Stomach (tissue), 4 donors: ENCODE results near the gene KBTBD12.

ENCODE experiments used
- EP300 ChIP-seq: sonication (generic); formaldehyde crosslinking; IDR thresholded peaks from one replicate; pipeline ENCODE4 v1.6.1; 2017; ENCODE audit warnings: antibody characterized with exemption
- POLR2A ChIP-seq, 4 donors: fragments of 450-650 bp; IDR thresholded peaks; one replicate each; pipeline ENCODE4 v1.6.1; 2016; ENCODE audit warnings: antibody characterized with exemption in 4 of 4, control low read depth in 2 of 4, mild to moderate bottlenecking in 1 of 4, moderate library complexity in 1 of 4
- TF ChIP-seq, protein P1 (sequence below), 7 experiments: fragments of 450-650 bp in 4 of 7; fragments of 200-600 bp in 3 of 7; sonication (generic) in 3 of 7; IDR thresholded peaks; one replicate each; pipeline ENCODE4 v1.5.1; 2016 to 2019; ENCODE audit warnings: antibody characterized with exemption in 7 of 7, control low read depth in 2 of 7, mild to moderate bottlenecking in 1 of 7

DNA sequence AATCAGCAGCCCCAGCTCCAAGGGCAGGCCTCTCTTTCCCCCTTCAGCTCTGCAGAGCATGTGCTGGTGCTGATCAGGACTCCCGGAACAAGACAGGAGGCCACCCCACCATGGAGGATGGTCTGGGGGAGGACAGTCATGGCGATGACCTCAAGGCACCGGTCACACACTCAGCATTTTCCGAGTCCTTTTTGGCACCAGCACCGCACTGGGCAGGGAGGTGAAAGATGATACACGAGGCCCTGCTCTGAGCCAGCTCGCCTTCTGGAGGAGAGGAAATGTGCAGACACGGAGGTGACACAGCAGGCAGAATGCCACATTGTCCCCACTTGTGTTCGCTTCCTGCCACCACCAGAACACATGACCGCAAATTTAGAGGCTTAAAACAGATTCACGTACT is 75.4 kb downstream of the KBTBD12 start:
- TF ChIP-seq POLR2A (IDR thresholded peaks at IDR 0.05) (no peak), EP300 (no peak)
- TF ChIP-seq, protein P1, sequence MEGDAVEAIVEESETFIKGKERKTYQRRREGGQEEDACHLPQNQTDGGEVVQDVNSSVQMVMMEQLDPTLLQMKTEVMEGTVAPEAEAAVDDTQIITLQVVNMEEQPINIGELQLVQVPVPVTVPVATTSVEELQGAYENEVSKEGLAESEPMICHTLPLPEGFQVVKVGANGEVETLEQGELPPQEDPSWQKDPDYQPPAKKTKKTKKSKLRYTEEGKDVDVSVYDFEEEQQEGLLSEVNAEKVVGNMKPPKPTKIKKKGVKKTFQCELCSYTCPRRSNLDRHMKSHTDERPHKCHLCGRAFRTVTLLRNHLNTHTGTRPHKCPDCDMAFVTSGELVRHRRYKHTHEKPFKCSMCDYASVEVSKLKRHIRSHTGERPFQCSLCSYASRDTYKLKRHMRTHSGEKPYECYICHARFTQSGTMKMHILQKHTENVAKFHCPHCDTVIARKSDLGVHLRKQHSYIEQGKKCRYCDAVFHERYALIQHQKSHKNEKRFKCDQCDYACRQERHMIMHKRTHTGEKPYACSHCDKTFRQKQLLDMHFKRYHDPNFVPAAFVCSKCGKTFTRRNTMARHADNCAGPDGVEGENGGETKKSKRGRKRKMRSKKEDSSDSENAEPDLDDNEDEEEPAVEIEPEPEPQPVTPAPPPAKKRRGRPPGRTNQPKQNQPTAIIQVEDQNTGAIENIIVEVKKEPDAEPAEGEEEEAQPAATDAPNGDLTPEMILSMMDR (IDR thresholded peaks at IDR 0.05), result no peak
